HG02571 (cell line): Measurements from ENCODE around the gene ZNF451.
A peak's percentile ranks its signal among the peaks of the same experiment; 100 is the strongest.
"Not testable (repeated sequence)": the region's sequence is repeated elsewhere in the genome, so short reads cannot be mapped to it uniquely, and the experiment has no call there.

Source experiments
- ATAC-seq: cut with Tn5 transposase; IDR thresholded peaks from one replicate; pipeline ENCODE4 v1.9.1; 2021; ENCODE audit warnings: mild to moderate bottlenecking, moderate library complexity; ENCODE audit not compliant: unreplicated experiment

The ZNF451 gene

GRCh38 chr6:57091375-57091774, 1.4 kb downstream of the ZNF451 start:
- not testable (repeated sequence) for ATAC-seq

DNA sequence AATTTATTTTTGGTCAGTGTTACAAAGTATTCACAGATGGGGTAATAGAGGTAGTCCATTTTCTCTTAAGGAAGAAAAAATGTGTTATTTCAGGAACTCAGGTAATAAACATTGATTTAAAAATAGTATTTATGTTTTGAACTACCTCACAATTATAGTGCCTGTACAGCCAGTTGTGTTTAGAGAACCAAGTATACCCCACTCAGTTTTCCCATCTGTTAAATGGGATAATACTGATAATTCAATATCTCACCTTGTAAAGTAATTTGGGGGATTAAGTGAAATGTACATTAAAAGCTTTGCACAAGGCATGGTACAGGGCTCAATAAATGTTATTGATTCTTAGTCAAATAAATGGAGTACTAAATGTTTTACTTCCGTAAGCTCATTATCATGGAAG, 4.7 kb downstream of the ZNF451 start:
- no peak for ATAC-seq

DNA sequence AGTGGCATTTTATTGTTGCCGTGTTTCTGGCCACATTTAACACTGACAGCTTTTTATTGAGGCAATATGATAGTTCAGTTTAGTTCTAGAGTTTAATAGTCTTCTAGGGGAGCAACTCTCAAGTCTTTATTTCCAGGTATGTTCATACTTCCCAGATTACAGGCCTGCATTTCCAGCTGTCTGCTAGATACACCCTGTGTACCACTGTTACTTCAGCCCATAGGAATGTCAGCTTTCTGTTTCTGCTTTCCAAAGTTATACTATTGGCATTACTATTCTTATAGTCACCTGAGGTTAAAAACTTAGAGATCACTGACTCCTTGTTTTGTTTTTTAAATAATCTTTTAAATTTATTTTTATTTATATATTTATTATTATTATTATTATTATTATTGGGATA, 7.6 kb downstream of the ZNF451 start:
- no peak for ATAC-seq

DNA sequence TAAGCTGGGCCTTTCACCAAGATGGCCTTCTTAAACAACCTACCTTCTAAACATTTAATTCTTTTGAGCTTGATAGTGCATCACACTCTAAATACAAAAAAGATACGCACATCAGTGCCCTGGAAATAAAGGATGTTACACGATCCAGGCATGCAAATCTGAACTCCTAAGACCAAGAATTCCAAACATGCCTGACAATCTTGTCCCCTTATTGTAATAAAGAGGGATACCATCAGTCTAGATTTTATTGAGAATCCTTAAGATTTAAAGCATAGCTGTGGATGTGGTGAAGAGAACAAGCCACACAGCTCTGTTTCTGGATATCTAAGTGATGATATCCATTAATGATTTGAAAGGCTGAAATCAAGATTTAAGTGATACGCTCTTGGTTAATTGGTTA, 13.0 kb downstream of the ZNF451 start:
- ATAC-seq = no peak

DNA sequence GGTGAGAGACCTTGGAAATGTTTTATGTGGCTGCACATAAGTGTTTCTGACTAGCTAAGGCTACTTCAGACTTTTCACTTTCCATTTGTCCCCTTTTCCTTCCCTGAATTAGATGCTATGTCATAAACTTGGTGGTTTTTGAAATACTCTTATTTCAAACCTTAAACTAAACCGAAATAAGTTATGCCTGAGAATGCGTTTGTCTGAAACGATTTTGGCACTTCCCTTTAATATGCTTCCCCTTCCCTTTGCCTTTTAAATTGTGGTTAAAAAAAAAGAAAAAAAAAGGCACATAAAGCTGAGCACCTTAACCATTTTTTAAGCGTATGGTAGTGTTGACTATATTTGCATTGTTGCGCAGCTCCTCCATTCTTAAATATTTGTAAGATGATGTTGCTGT, 14.3 kb downstream of the ZNF451 start:
- no peak for ATAC-seq

DNA sequence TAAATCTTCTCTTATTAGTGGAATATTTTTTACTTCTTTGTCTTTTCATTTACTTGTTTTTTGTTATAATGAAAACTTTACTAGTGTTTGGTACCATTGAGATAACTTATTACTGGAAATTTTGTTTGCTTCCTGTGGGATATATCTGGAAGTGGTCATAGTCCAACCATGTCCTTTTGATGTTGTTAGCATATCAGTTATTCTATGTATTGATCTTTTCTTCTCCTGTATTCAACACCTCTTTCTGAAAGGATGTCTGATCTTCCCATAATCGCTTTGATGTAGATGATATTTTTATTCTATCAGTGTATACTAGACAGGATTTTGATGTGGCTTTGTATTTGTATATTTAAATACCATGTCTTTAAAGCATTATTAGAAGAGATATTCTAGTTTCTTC, 17.0 kb downstream of the ZNF451 start:
- no peak for ATAC-seq

GRCh38 chr6:57108691-57109090, 18.7 kb downstream of the ZNF451 start:
- peak; percentile 90 for ATAC-seq

DNA sequence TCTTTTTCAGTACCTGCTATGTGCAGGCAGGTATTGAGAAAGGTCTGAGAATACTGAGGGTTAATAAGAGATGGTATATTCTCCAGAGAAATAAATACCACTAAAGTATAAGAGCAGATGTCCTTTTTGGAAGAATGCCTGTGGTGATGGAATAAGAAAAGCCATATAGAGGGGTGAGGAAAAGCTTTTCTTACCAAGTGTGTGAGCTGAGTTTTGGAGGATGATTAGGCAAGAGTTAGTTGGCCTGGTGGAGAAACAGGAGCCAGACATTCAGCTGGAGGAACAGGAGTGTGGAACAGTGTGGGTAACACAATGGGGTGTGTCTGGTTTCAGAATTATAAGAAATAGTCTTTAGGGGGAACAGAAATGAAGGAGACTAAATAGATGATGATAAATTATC, 19.9 kb downstream of the ZNF451 start:
- no peak for ATAC-seq

GRCh38 chr6:57113105-57113504, 23.1 kb downstream of the ZNF451 start:
- no peak for ATAC-seq

- no peak for ATAC-seq
These were observed 26.8 kb downstream of the ZNF451 start for GRCh38 chr6:57116776-57117175.

DNA sequence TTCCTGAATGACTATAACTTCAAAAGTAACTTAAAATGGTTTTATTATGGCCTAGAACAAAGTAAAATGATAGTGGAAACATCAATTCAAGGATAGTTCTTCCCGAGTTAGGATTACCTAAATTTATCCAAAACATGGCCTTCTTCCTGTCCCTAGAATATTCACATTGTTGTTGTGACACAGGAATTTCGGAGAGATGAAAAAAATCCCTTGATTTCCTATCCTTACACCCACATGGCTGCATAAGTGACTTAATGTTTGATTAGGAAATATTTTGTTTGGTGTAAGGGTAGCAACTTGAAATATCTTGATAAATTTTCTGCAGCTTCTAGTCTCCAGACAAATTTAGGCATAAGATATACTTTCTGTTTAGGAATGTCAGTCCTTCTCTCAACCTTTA, 27.8 kb downstream of the ZNF451 start:
- ATAC-seq = no peak

DNA sequence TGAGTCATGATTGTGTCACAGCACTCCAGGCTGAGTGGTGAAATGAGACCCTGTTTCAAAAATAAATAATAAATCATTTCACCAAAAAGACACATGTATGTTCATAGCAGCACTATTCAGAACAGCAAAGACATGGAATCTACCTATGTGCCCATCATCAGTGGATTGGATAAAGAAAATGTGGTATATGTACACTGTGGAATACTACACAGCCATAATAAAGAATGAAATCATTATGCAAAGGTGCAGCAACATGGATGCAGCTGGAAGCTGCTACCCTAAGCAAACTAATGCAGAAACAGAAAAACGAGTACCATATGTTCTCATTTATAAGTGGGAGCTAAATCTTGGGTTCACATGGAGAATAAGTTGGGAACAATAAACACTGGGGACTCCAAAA, 33.1 kb downstream of the ZNF451 start:
- no peak for ATAC-seq

- no peak for ATAC-seq
These were observed 37.8 kb downstream of the ZNF451 start for GRCh38 chr6:57127763-57128162.

GRCh38 chr6:57130661-57131177, 40.7 kb downstream of the ZNF451 start:
- no peak for ATAC-seq

GRCh38 chr6:57134954-57135353, 45.0 kb downstream of the ZNF451 start:
- no peak for ATAC-seq

DNA sequence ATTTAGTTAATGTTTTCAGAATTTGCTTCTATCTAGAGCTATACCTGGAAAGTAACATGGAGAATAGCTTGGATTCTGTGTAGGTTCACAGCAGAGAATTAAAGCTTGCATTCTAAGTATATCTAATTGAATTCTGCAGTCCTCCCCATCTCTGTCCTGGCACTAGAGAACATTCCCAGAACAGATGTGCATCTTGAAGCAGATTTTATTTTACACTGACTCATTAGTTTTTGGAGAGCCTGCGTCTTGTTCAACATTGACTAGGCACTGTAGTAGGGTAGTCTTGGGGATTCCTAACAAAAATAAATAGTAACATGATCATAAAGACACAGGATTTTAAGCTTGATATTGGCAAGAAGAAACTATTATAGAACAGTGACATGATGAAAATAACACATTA, 45.9 kb downstream of the ZNF451 start:
- ATAC-seq = no peak

DNA sequence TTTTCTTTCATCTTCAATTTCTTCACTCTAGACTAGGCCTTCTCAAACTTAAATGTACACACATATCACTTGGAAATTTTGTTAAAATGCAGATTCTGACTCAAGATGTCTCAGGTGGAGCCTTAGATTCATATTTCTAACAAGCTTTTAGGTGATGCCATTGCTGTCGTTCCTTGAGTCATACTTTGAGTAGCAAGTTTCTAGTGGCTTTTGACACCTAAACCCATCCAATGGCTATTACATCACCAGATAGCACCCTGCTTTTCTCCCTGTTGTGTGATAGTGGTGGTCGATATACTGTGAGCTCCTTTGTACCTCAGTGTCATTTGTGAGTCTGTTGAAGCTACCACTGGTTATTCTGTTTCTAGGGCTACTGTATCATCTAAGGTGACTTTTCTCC, 47.4 kb downstream of the ZNF451 start:
- ATAC-seq = no peak

- no peak for ATAC-seq
These were observed 48.0 kb downstream of the ZNF451 start for GRCh38 chr6:57138026-57138425.

GRCh38 chr6:57141451-57142177, 51.6 kb downstream of the ZNF451 start:
- ATAC-seq = no peak

DNA sequence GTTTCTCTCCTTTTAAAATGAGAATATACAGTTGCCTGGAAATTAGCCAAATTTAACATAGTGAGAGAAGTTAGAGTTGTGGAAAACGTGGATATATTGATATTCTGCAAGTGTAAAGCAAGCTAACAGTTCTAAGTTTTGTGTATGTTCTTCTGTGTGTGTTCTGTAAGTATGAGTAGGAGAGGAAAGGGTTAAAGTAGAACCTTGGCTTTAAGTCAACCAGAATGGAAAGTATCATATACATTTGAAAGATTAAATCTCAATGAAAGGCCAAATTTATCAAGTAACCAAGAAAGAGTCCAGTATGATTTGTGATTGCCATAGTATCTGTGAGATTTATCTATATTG, 52.2 kb downstream of the ZNF451 start:
- ATAC-seq = no peak

GRCh38 chr6:57143690-57144089, 53.7 kb downstream of the ZNF451 start:
- ATAC-seq = no peak

DNA sequence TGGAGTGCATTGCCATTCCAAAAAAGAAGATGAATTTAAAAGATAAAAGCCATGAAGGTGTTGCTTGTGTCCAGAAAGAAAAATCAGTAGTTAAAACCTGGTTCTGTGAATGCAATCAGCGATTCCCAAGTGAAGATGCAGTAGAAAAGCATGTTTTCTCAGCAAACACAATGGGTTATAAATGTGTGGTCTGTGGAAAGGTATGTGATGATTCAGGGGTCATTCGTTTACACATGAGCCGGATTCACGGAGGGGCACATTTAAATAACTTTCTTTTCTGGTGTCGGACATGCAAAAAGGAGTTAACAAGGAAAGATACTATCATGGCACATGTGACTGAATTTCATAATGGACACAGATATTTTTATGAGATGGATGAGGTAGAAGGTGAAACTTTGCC, 57.4 kb downstream of the ZNF451 start:
- ATAC-seq = no peak
